Loucy (cell line): ENCODE data around the gene ZDHHC8.

Experiments
- H2AFZ ChIP-seq: fragments of 200-600 bp; sonication (generic); 2 replicates; pipeline ENCODE4 v1.6.0; 2016; ENCODE audit warnings: antibody characterized with exemption, mild to moderate bottlenecking, low read length, moderate library complexity
- H3F3A ChIP-seq: fragments of 200-600 bp; 2 replicates; pipeline ENCODE4 v1.6.0; 2016; ENCODE audit warnings: antibody characterized with exemption, low read depth, mild to moderate bottlenecking
- H3K27me3 ChIP-seq: fragments of 200-600 bp; sonication (generic); 2 replicates; pipeline ENCODE4 v1.6.1; 2014; ENCODE audit warnings: low read length, mild to moderate bottlenecking; ENCODE audit not compliant: insufficient read depth, poor library complexity, severe bottlenecking
- H3K36me3 ChIP-seq: fragments of 200-600 bp; sonication (generic); 2 replicates; pipeline ENCODE4 v1.6.1; 2016; ENCODE audit warnings: low read length; ENCODE audit not compliant: insufficient read depth
- H3K4me1 ChIP-seq: fragments of 200-600 bp; sonication (generic); 2 replicates; pipeline ENCODE4 v1.5.1; 2014; ENCODE audit warnings: low read length, mild to moderate bottlenecking; ENCODE audit not compliant: insufficient read depth, poor library complexity, severe bottlenecking
- H3K4me2 ChIP-seq: fragments of 200-600 bp; sonication (generic); 2 replicates; pipeline ENCODE4 v1.6.0; 2014; ENCODE audit warnings: antibody characterized with exemption, low read length, low read depth, mild to moderate bottlenecking; ENCODE audit not compliant: poor library complexity, severe bottlenecking
- H3K4me3 ChIP-seq: fragments of 200-600 bp; sonication (generic); 2 replicates; pipeline ENCODE4 v1.5.1; 2014; ENCODE audit warnings: low read length, mild to moderate bottlenecking, mixed read lengths; ENCODE audit not compliant: poor library complexity, severe bottlenecking
- H3K79me2 ChIP-seq: fragments of 200-600 bp; sonication (generic); 2 replicates; pipeline ENCODE4 v1.6.1; 2014; ENCODE audit warnings: low read length; ENCODE audit not compliant: insufficient read depth
- H3K9ac ChIP-seq: fragments of 200-600 bp; sonication (generic); 2 replicates; pipeline ENCODE4 v1.6.0; 2014; ENCODE audit warnings: mild to moderate bottlenecking, low read depth, low read length, moderate library complexity; ENCODE audit not compliant: poor library complexity, severe bottlenecking
- H3K9me2 ChIP-seq: fragments of 200-600 bp; sonication (generic); replicated peaks from 2 replicates; pipeline ENCODE4 v1.6.1; 2016; ENCODE audit warnings: low read depth, low read length, mixed read lengths
- H3K9me3 ChIP-seq: fragments of 200-600 bp; sonication (generic); 2 replicates; pipeline ENCODE4 v1.6.1; 2014; ENCODE audit warnings: mild to moderate bottlenecking, antibody characterized with exemption, low read length, low read depth; ENCODE audit not compliant: insufficient read depth
- H4K20me1 ChIP-seq: fragments of 200-600 bp; sonication (generic); 2 replicates; pipeline ENCODE4 v1.6.0; 2014; ENCODE audit warnings: antibody characterized with exemption, low read length, mild to moderate bottlenecking; ENCODE audit not compliant: insufficient read depth, poor library complexity, severe bottlenecking
- CTCF ChIP-seq: fragments of 200-600 bp; sonication (generic); conservative IDR thresholded peaks from 2 replicates; pipeline ENCODE4 v1.5.1; 2014; ENCODE audit warnings: mild to moderate bottlenecking, antibody characterized with exemption, low read length
- EZH2phosphoT487 ChIP-seq: fragments of 200-600 bp; IDR thresholded peaks from 2 replicates; pipeline ENCODE4 v1.6.1; 2018; ENCODE audit warnings: antibody characterized with exemption, mild to moderate bottlenecking, moderate library complexity, borderline replicate concordance

ZDHHC8 gene

GRCh38 chr22:20173246-20173645 lies 41.6 kb downstream of the ZDHHC8 start:
- Histone ChIP-seq H3K4me2 (no peak overlapping the region), H3K9me2 (no peaks in the 10 kb centered on the region), H3K79me2 (no peaks in the 10 kb centered on the region), H2AFZ (no peak overlapping the region), H3K9ac (no peak overlapping the region), H3K4me3 (no peak overlapping the region), H3K27me3 (no peaks in the 10 kb centered on the region), H3K4me1 (peaks cover 17% of the 10 kb centered on the region), H3F3A (no peaks in the 10 kb centered on the region), H4K20me1 (no peaks in the 10 kb centered on the region), H3K9me3 (no peaks in the 10 kb centered on the region), H3K36me3 (no peaks in the 10 kb centered on the region)
- TF ChIP-seq EZH2phosphoT487: no peak
- TF ChIP-seq CTCF: no peak

- TF ChIP-seq CTCF: no peak
- TF ChIP-seq EZH2phosphoT487: no peak
- Histone ChIP-seq H3K9me3 (no peaks in the 10 kb centered on the region), H3K27me3 (no peaks in the 10 kb centered on the region), H3K4me2 (no peak overlapping the region), H3K4me1 (peaks cover 14% of the 10 kb centered on the region), H3F3A (no peaks in the 10 kb centered on the region), H3K9ac (no peak overlapping the region), H3K9me2 (no peaks in the 10 kb centered on the region), H3K36me3 (no peaks in the 10 kb centered on the region), H3K4me3 (no peak overlapping the region), H3K79me2 (no peaks in the 10 kb centered on the region), H2AFZ (no peak overlapping the region), H4K20me1 (no peaks in the 10 kb centered on the region)
Measured at GRCh38 chr22:20173772-20174171, 42.2 kb downstream of the ZDHHC8 start.

- H4K20me1 ChIP-seq: no peaks in the 10 kb centered on the region
- H3K36me3 ChIP-seq: no peaks in the 10 kb centered on the region
- no peak overlapping the region for H3K4me2 ChIP-seq
- H3F3A ChIP-seq: no peaks in the 10 kb centered on the region
- no peaks in the 10 kb centered on the region for H3K27me3 ChIP-seq
- no peak overlapping the region for H3K4me3 ChIP-seq
- TF ChIP-seq CTCF: no peak; the same call in 1 of the 2 replicates
- TF ChIP-seq EZH2phosphoT487: no peak
- no peak overlapping the region for H2AFZ ChIP-seq
- H3K9me2 ChIP-seq: no peaks in the 10 kb centered on the region
- H3K9me3 ChIP-seq: no peaks in the 10 kb centered on the region
- peaks cover 6% of the 10 kb centered on the region for H3K4me1 ChIP-seq
- no peaks in the 10 kb centered on the region for H3K79me2 ChIP-seq
- H3K9ac ChIP-seq: no peak overlapping the region
Measured at GRCh38 chr22:20174785-20175596, 43.4 kb downstream of the ZDHHC8 start.
